ENCODE data around the gene NDC80. TPM values are rescaled to one million over a fixed set of nuclear protein-coding genes. Genes with fewer than 3 reads are reported as not detected.
A peak's percentile ranks its signal among the peaks of the same experiment; 100 is the strongest.

NDC80 gene
- polyA plus RNA-seq, 3 donors, result 0.07 TPM; not detected in 2

DNA sequence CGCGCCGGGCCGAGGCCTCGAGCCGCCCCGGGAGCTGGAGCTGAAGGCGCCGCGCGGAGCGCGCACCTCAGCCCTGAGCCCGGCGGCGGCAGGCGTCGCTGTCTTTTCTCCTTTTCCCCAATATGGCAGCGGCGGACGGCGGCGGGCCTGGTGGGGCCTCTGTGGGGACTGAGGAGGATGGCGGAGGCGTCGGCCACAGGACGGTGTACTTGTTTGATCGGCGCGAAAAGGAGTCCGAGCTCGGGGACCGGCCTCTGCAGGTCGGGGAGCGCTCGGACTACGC lies 84.5 kb downstream of the NDC80 start:
- peak overlapping the region; percentile 97 for H3K9ac ChIP-seq (ENCODE audit: insufficient read depth, low read length, poor library complexity, severe bottlenecking)
- Mint-ChIP-seq H3K9me3 (peaks cover 0 to 2% (median 0%) of the 10 kb centered on the region in 7 donors), H3K4me3 (peak overlapping the region; percentile 95), H3K27ac (peak overlapping the region; percentile 94 to 97 (median 96)), H3K4me1 (peaks cover 57% of the 10 kb centered on the region), H3K27me3 (ENCODE audit: low read depth in 3 of 3) (peaks cover 0 to 5% (median 0%) of the 10 kb centered on the region in 3 donors), H3K36me3 (peaks cover 3 to 7% of the 10 kb centered on the region in 2 donors)
- H3K9me3 ChIP-seq (replicated peaks in 1 of 2; ENCODE audit: control insufficient read depth in 1 of 2, insufficient read depth in 1 of 2, low read length in 2 of 2), result no peaks in the 10 kb centered on the region
- H3K27ac ChIP-seq (ENCODE audit: low read depth in 1 of 2, low read length in 2 of 2), result peak overlapping the region; percentile 98
- peaks cover 66% of the 10 kb centered on the region for H3K79me2 ChIP-seq (ENCODE audit: insufficient read depth, low read length)
- no peaks in the 10 kb centered on the region for H3K36me3 ChIP-seq (replicated peaks in 1 of 2; ENCODE audit: control insufficient read depth in 1 of 2, insufficient read depth in 2 of 2, low read length in 2 of 2)
- H2AFZ ChIP-seq (ENCODE audit: insufficient read depth, low read depth, low read length, poor library complexity, severe bottlenecking), result peak overlapping the region; percentile 56
- H3K27me3 ChIP-seq (ENCODE audit: control insufficient read depth in 2 of 2, insufficient read depth in 2 of 2, low read length in 2 of 2), result no peaks in the 10 kb centered on the region
- H3K4me3 ChIP-seq (replicated peaks in 1 of 3; ENCODE audit: low read depth in 2 of 3, low read length in 3 of 3), result peak overlapping the region; percentile 78 to 100 (median 86)
- intact Hi-C loops (cut with micrococcal nuclease), result loop anchor here (2.0 to 10.0 kb wide), 9 partner anchors 19 to 799 kb away; partner anchors contain the start of genes EMILIN2 (in 2 of the 2), METTL4 (in 2 of the 2), NDC80 (in 2 of the 2) and TGIF1 (in 1 of the 2)
- WGBS (ENCODE audit: insufficient coverage), result under 1% methylated on average over 24 of the region's 37 CpGs
- H4K20me1 ChIP-seq (ENCODE audit: insufficient read depth, low read length), result peaks cover 51% of the 10 kb centered on the region
- no peak for DNase-seq
- peaks cover 55 to 69% of the 10 kb centered on the region in 2 donors for H3K4me1 ChIP-seq (ENCODE audit: control insufficient read depth in 1 of 2, insufficient read depth in 2 of 2, low read length in 2 of 2)
- TF ChIP-seq, protein P1, sequence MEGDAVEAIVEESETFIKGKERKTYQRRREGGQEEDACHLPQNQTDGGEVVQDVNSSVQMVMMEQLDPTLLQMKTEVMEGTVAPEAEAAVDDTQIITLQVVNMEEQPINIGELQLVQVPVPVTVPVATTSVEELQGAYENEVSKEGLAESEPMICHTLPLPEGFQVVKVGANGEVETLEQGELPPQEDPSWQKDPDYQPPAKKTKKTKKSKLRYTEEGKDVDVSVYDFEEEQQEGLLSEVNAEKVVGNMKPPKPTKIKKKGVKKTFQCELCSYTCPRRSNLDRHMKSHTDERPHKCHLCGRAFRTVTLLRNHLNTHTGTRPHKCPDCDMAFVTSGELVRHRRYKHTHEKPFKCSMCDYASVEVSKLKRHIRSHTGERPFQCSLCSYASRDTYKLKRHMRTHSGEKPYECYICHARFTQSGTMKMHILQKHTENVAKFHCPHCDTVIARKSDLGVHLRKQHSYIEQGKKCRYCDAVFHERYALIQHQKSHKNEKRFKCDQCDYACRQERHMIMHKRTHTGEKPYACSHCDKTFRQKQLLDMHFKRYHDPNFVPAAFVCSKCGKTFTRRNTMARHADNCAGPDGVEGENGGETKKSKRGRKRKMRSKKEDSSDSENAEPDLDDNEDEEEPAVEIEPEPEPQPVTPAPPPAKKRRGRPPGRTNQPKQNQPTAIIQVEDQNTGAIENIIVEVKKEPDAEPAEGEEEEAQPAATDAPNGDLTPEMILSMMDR (IDR thresholded peaks at IDR 0.05), result no peak
- H3K4me2 ChIP-seq (replicated peaks; ENCODE audit: extremely low read depth, low read length, poor library complexity, severe bottlenecking), result peak overlapping the region; percentile 84

DNA sequence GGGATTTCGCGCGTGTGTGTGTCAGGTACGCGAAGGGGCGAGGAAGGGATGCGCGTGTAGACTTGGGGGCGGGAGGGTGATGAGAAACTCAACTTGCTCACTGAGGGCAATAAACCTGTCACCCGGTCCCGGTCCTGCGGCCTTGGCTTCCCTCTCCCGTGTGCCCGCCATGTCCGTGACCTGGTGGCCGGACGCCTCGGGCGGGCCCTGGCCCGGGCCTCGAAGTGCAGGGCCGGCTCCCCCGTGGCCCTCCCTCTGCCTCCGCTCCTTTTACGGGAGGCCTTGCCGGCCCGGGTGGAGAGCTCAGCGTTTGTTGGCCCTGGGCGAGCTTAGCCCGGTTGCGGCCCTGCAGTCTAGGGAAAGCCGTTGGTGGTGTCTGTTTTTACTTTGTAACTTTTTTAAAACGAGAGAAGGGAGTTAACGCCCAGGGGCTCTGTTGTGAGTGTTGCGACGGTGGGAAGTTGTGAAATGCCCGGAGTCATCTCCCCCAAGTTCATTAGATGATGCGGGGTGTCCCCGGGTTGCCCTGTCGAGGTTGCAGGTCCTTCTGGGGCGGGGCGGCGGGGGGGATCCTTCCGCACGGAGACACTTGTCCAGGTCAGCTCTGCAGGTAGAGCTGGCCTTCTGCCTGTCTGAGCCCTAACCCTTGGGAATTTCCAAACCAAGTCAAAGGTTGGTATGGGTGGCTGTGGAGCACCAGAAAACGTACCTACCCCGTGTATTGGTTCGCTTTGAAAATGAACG lies 85.1 kb downstream of the NDC80 start:
- Histone ChIP-seq H4K20me1 (ENCODE audit: insufficient read depth, low read length) (peaks cover 56% of the 10 kb centered on the region), H3K9ac (ENCODE audit: insufficient read depth, low read length, poor library complexity, severe bottlenecking) (peak overlapping the region; percentile 97), H3K4me1 (ENCODE audit: control insufficient read depth in 1 of 2, insufficient read depth in 2 of 2, low read length in 2 of 2) (peaks cover 50 to 63% of the 10 kb centered on the region in 2 donors), H3K4me3 (replicated peaks in 1 of 3; ENCODE audit: low read depth in 2 of 3, low read length in 3 of 3) (peak overlapping the region; percentile 78 to 100 (median 86)), H3K27me3 (ENCODE audit: control insufficient read depth in 2 of 2, insufficient read depth in 2 of 2, low read length in 2 of 2) (no peaks in the 10 kb centered on the region), H3K9me3 (replicated peaks in 1 of 2; ENCODE audit: control insufficient read depth in 1 of 2, insufficient read depth in 1 of 2, low read length in 2 of 2) (no peaks in the 10 kb centered on the region), H3K36me3 (replicated peaks in 1 of 2; ENCODE audit: control insufficient read depth in 1 of 2, insufficient read depth in 2 of 2, low read length in 2 of 2) (no peaks in the 10 kb centered on the region), H3K27ac (ENCODE audit: low read depth in 1 of 2, low read length in 2 of 2) (peak overlapping the region; percentile 98), H3K4me2 (replicated peaks; ENCODE audit: extremely low read depth, low read length, poor library complexity, severe bottlenecking) (peak overlapping the region; percentile 84), H3K79me2 (ENCODE audit: insufficient read depth, low read length) (peaks cover 71% of the 10 kb centered on the region), H2AFZ (ENCODE audit: insufficient read depth, low read depth, low read length, poor library complexity, severe bottlenecking) (peak overlapping the region; percentile 56)
- peak; percentile 67 to 80 (median 76) for DNase-seq
- peaks cover 5 to 9% of the 10 kb centered on the region in 2 donors for H3K36me3 Mint-ChIP-seq
- TF ChIP-seq, protein P1 (IDR thresholded peaks at IDR 0.05), result no peak
- H3K4me1 Mint-ChIP-seq, result peaks cover 53% of the 10 kb centered on the region
- intact Hi-C loops (cut with micrococcal nuclease), result loop anchor here (2.0 to 10.0 kb wide), 8 partner anchors 20 to 798 kb away; partner anchors contain the start of genes EMILIN2 (in 2 of the 2), METTL4 (in 1 of the 2), NDC80 (in 1 of the 2) and TGIF1 (in 1 of the 2)
- under 1% methylated on average over 46 of the region's 49 CpGs for WGBS (ENCODE audit: insufficient coverage)
- peaks cover 0 to 5% (median 0%) of the 10 kb centered on the region in 3 donors for H3K27me3 Mint-ChIP-seq (ENCODE audit: low read depth in 3 of 3)
- H3K4me3 Mint-ChIP-seq, result peak overlapping the region; percentile 95
- peaks cover 0 to 2% (median 0%) of the 10 kb centered on the region in 7 donors for H3K9me3 Mint-ChIP-seq
- peak overlapping the region; percentile 94 to 97 (median 96) for H3K27ac Mint-ChIP-seq

All from CD14-positive monocyte (primary cell).